Prostate gland (tissue), 2 donors: ENCODE measurements around the gene MRPS14. TPM values are rescaled to one million over a fixed set of nuclear protein-coding genes. Genes with fewer than 3 reads are reported as not detected.

Experiments used
- DNase-seq: peaks from one replicate; pipeline ENCODE4 v3.0.0-alpha.2; 2019; ENCODE audit warnings: low spot score
- H3K27ac ChIP-seq, 2 donors: fragments of 200-600 bp; sonication (generic); 2 replicates each; pipeline ENCODE4 v1.5.1; 2017 to 2019
- H3K27me3 ChIP-seq: fragments of 200-600 bp; sonication (generic); replicated peaks from 2 replicates; pipeline ENCODE4 v1.5.1; 2019; ENCODE audit not compliant: insufficient read depth
- H3K36me3 ChIP-seq, 2 donors: fragments of 200-600 bp; sonication (generic); 1 replicate in 1 of 2; 2 replicates in 1 of 2; pipeline versions ENCODE4 v1.5.1 to v1.8.1; 2017 to 2019
- H3K4me1 ChIP-seq: fragments of 200-600 bp; sonication (generic); replicated peaks from 2 replicates; pipeline ENCODE4 v1.5.1; 2019
- H3K4me3 ChIP-seq, 2 donors: fragments of 200-600 bp; sonication (generic); 2 replicates each; pipeline ENCODE4 v1.5.1; 2017 to 2019
- H3K9me3 ChIP-seq: fragments of 200-600 bp; sonication (generic); 2 replicates; pipeline ENCODE4 v1.5.1; 2017
- CTCF ChIP-seq, 4 experiments: fragments of 200-600 bp in 2 of 4; fragments of 450-650 bp in 2 of 4; sonication (generic) in 2 of 4; IDR thresholded peaks; 1 replicate in 3 of 4; 2 replicates in 1 of 4; pipeline ENCODE4 v1.5.1; 2016 to 2019; ENCODE audit warnings: antibody characterized with exemption in 4 of 4, mild to moderate bottlenecking in 2 of 4, moderate library complexity in 2 of 4
- POLR2A ChIP-seq: fragments of 450-650 bp; IDR thresholded peaks from one replicate; pipeline ENCODE4 v1.6.1; 2016; ENCODE audit warnings: antibody characterized with exemption, mild to moderate bottlenecking
- POLR2AphosphoS5 ChIP-seq: sonication (generic); formaldehyde crosslinking; IDR thresholded peaks from one replicate; pipeline ENCODE4 v1.6.1; 2017; ENCODE audit warnings: antibody characterized with exemption
- WGBS: methylation state at CpG from one replicate; pipeline ENCODE4 v1.1.5; 2018; 5-methylcytosine and 5-hydroxymethylcytosine counted together
- intact Hi-C: fragments of 100-400 bp; cut with DNase I; formaldehyde crosslinking; loops from one replicate; pipeline ENCODE4 v1.14.2; 2022
- total RNA-seq, 2 donors: library from RNA; depleted of rRNA; stranded (reverse); fragments of >200 nt; gene quantifications; one replicate each; pipeline ENCODE4 v1.1.0, GENCODE V29; 2016

The MRPS14 gene
- total RNA-seq, 2 donors from 2014 or later = 25.6 to 32.1 TPM

GRCh38 chr1:174991473-174991872 is 31.8 kb downstream of the MRPS14 start:
- WGBS = 80% methylated on average over 1 of the region's 1 CpG
- DNase-seq = no peak
- Histone ChIP-seq H3K27ac (no peak overlapping the region), H3K4me1 (no peaks in the 10 kb centered on the region), H3K36me3 (no peaks in the 10 kb centered on the region), H3K27me3 (no peaks in the 10 kb centered on the region), H3K4me3 (no peak overlapping the region), H3K9me3 (no peaks in the 10 kb centered on the region)
- TF ChIP-seq POLR2AphosphoS5 = no peak
- intact Hi-C loops = no loop called here

GRCh38 chr1:174990382-174990999 is 32.7 kb downstream of the MRPS14 start:
- TF ChIP-seq POLR2AphosphoS5 (peak; percentile 71), CTCF (IDR thresholded peaks at IDR 0.05) (no peak), POLR2A (peak; percentile 8)
- Histone ChIP-seq H3K9me3 (no peaks in the 10 kb centered on the region), H3K27me3 (no peaks in the 10 kb centered on the region), H3K27ac (peak overlapping the region; percentile 69 to 86), H3K4me3 (peak overlapping the region; percentile 31 to 38), H3K36me3 (no peaks in the 10 kb centered on the region), H3K4me1 (no peaks in the 10 kb centered on the region)
- 37% methylated on average over 6 of the region's 6 CpGs for WGBS
- peak; percentile 32 for DNase-seq
- intact Hi-C loops = no loop called here

- H3K27me3 ChIP-seq = no peaks in the 10 kb centered on the region
- no peak overlapping the region for H3K4me3 ChIP-seq
- no peaks in the 10 kb centered on the region for H3K36me3 ChIP-seq
- intact Hi-C loops = no loop called here
- H3K4me1 ChIP-seq = no peaks in the 10 kb centered on the region
- TF ChIP-seq POLR2AphosphoS5 = no peak
- no peak for TF ChIP-seq POLR2A
- TF ChIP-seq CTCF (IDR thresholded peaks at IDR 0.05) = no peak
- 25% methylated on average over 5 of the region's 5 CpGs for WGBS
- H3K27ac ChIP-seq = peak overlapping the region; percentile 69 to 86
- no peak for DNase-seq
- H3K9me3 ChIP-seq = no peaks in the 10 kb centered on the region
Observed at GRCh38 chr1:174989536-174990220, 33.5 kb downstream of the MRPS14 start.

- TF ChIP-seq POLR2A = no peak
- no peak for TF ChIP-seq POLR2AphosphoS5
- TF ChIP-seq CTCF (IDR thresholded peaks at IDR 0.05) = no peak
- H3K27me3 ChIP-seq = no peaks in the 10 kb centered on the region
- H3K4me3 ChIP-seq = no peak overlapping the region
- no peak for DNase-seq
- WGBS = 88% methylated on average over 3 of the region's 3 CpGs
- no peak overlapping the region for H3K27ac ChIP-seq
- no peaks in the 10 kb centered on the region for H3K4me1 ChIP-seq
- H3K36me3 ChIP-seq = no peaks in the 10 kb centered on the region
- H3K9me3 ChIP-seq = no peaks in the 10 kb centered on the region
- intact Hi-C loops = no loop called here
Observed at GRCh38 chr1:174988986-174989385, 34.2 kb downstream of the MRPS14 start.

GRCh38 chr1:174988539-174988938 is 34.7 kb downstream of the MRPS14 start:
- H3K9me3 ChIP-seq = no peaks in the 10 kb centered on the region
- no peak for TF ChIP-seq POLR2AphosphoS5
- TF ChIP-seq CTCF (IDR thresholded peaks at IDR 0.05) = no peak
- TF ChIP-seq POLR2A = no peak
- no peak for DNase-seq
- no peaks in the 10 kb centered on the region for H3K4me1 ChIP-seq
- no peak overlapping the region for H3K4me3 ChIP-seq
- intact Hi-C loops = no loop called here
- no peaks in the 10 kb centered on the region for H3K36me3 ChIP-seq
- no peak overlapping the region for H3K27ac ChIP-seq
- no peaks in the 10 kb centered on the region for H3K27me3 ChIP-seq
